WTC11 (cell line): Measurements from ENCODE around the gene SLC16A10. TPM values are rescaled to one million over a fixed set of nuclear protein-coding genes. Genes with fewer than 3 reads are reported as not detected.

Source experiments
- ATAC-seq: fragments of 200-7000 bp; cut with Tn5 transposase; 2 replicates; pipeline ENCODE4 v1.10.0; 2021; ENCODE audit warnings: mild to moderate bottlenecking, moderate library complexity
- CTCF ChIA-PET: fragments of 300-600 bp; sonication (Branson Sonifier 250); formaldehyde crosslinking; loops from one replicate; lab custom pipeline; 2021; ENCODE audit warnings: antibody characterized with exemption; lab: Charles Lee
- POLR2A ChIA-PET: fragments of 350-600 bp; sonication (Branson Sonifier 250); formaldehyde crosslinking; loops from one replicate; lab custom pipeline; 2021; ENCODE audit warnings: antibody characterized with exemption; lab: Charles Lee
- DNase-seq: peaks from one replicate; pipeline ENCODE4 v3.0.0; 2021; ENCODE audit warnings: low spot score
- H3K27ac Mint-ChIP-seq: 2 replicates; pipeline ENCODE4 v1.8.0; 2021; ENCODE audit warnings: mixed read lengths
- H3K27me3 Mint-ChIP-seq: 2 replicates; pipeline ENCODE4 v1.8.0; 2021; ENCODE audit warnings: low read depth, mild to moderate bottlenecking, moderate library complexity, mixed read lengths
- H3K36me3 Mint-ChIP-seq: 2 replicates; pipeline ENCODE4 v1.8.0; 2021; ENCODE audit warnings: mixed read lengths
- H3K4me1 Mint-ChIP-seq: 2 replicates; pipeline ENCODE4 v1.8.0; 2022; ENCODE audit warnings: mixed read lengths
- H3K4me3 Mint-ChIP-seq: 2 replicates; pipeline ENCODE4 v1.8.0; 2021; ENCODE audit warnings: mild to moderate bottlenecking, moderate library complexity, mixed read lengths
- H3K9me3 Mint-ChIP-seq: 2 replicates; pipeline ENCODE4 v1.8.0; 2021; ENCODE audit warnings: mixed read lengths
- ATF2 ChIP-seq: sonication (generic); formaldehyde crosslinking; IDR thresholded peaks from 2 replicates; pipeline ENCODE4 v1.8.1; 2022; ENCODE audit warnings: low read depth, missing genetic modification reagents, borderline replicate concordance
- CREM ChIP-seq: sonication (generic); formaldehyde crosslinking; IDR thresholded peaks from 2 replicates; pipeline ENCODE4 v1.8.1; 2022; ENCODE audit warnings: mild to moderate bottlenecking, missing genetic modification reagents, moderate library complexity
- FOXP1 ChIP-seq: sonication (generic); formaldehyde crosslinking; IDR thresholded peaks from 2 replicates; pipeline ENCODE4 v1.8.0; 2022; ENCODE audit warnings: missing genetic modification reagents, mild to moderate bottlenecking, moderate library complexity, borderline replicate concordance
- FOXP4 ChIP-seq: sonication (generic); formaldehyde crosslinking; IDR thresholded peaks from 2 replicates; pipeline ENCODE4 v1.8.0; 2022; ENCODE audit warnings: mild to moderate bottlenecking, missing genetic modification reagents
- MYBL2 ChIP-seq: sonication (generic); formaldehyde crosslinking; IDR thresholded peaks from 2 replicates; pipeline ENCODE4 v1.8.1; 2023; ENCODE audit warnings: mild to moderate bottlenecking, moderate library complexity, missing genetic modification reagents
- NFYB ChIP-seq: sonication (generic); formaldehyde crosslinking; conservative IDR thresholded peaks from 2 replicates; pipeline ENCODE4 v1.8.0; 2022; ENCODE audit warnings: low read depth, missing genetic modification reagents
- RELA ChIP-seq: sonication (generic); formaldehyde crosslinking; IDR thresholded peaks from 2 replicates; pipeline ENCODE4 v1.8.1; 2022; ENCODE audit warnings: missing genetic modification reagents, mild to moderate bottlenecking, borderline replicate concordance
- RORB ChIP-seq: fragments of 250-450 bp; sonication (Bioruptor Pico); IDR thresholded peaks from 2 replicates; pipeline ENCODE4 v1.9.0; 2021; ENCODE audit warnings: mild to moderate bottlenecking
- SMAD3 ChIP-seq: sonication (generic); formaldehyde crosslinking; IDR thresholded peaks from 2 replicates; pipeline ENCODE4 v1.8.0; 2022; ENCODE audit warnings: missing genetic modification reagents, mild to moderate bottlenecking, borderline replicate concordance
- TEAD1 ChIP-seq: sonication (generic); formaldehyde crosslinking; IDR thresholded peaks from 2 replicates; pipeline ENCODE4 v1.8.0; 2022; ENCODE audit warnings: mild to moderate bottlenecking, missing genetic modification reagents
- ZBTB21 ChIP-seq: sonication (generic); formaldehyde crosslinking; IDR thresholded peaks from 2 replicates; pipeline ENCODE4 v1.8.1; 2023; ENCODE audit warnings: mild to moderate bottlenecking, missing genetic modification reagents, borderline replicate concordance
- ZNF219 ChIP-seq: sonication (generic); formaldehyde crosslinking; IDR thresholded peaks from 2 replicates; pipeline ENCODE4 v1.8.0; 2023; ENCODE audit warnings: missing genetic modification reagents, mild to moderate bottlenecking, borderline replicate concordance
- ZNF317 ChIP-seq: sonication (generic); formaldehyde crosslinking; IDR thresholded peaks from 2 replicates; pipeline ENCODE4 v1.8.1; 2023; ENCODE audit warnings: low read depth, mild to moderate bottlenecking, moderate library complexity, missing genetic modification reagents, borderline replicate concordance
- ZNF425 ChIP-seq: fragments of 250-450 bp; sonication (Bioruptor Pico); conservative IDR thresholded peaks from 2 replicates; pipeline ENCODE4 v1.9.0; 2021; ENCODE audit warnings: mild to moderate bottlenecking
- total RNA-seq: library from RNA; stranded (reverse); gene quantifications from 3 replicates; pipeline ENCODE4 v1.2.3, GENCODE V29; 2021
- TF ChIP-seq, protein P1 (sequence below): sonication (generic); formaldehyde crosslinking; IDR thresholded peaks from 2 replicates; pipeline ENCODE4 v1.8.1; 2023; ENCODE audit warnings: mild to moderate bottlenecking, missing genetic modification reagents, borderline replicate concordance
- TF ChIP-seq, protein P2 (sequence below): sonication (generic); formaldehyde crosslinking; IDR thresholded peaks from 2 replicates; pipeline ENCODE4 v1.8.0; 2023; ENCODE audit warnings: mild to moderate bottlenecking, missing genetic modification reagents
- TF ChIP-seq, protein P3 (sequence below): sonication (generic); formaldehyde crosslinking; IDR thresholded peaks from 2 replicates; pipeline ENCODE4 v1.8.1; 2022; ENCODE audit warnings: missing genetic modification reagents, borderline replicate concordance
- TF ChIP-seq, protein P4 (sequence below): sonication (generic); formaldehyde crosslinking; IDR thresholded peaks from 2 replicates; pipeline ENCODE4 v1.8.1; 2023; ENCODE audit warnings: mild to moderate bottlenecking, missing genetic modification reagents, moderate library complexity

SLC16A10 gene
- total RNA-seq, 1 experiment from 2014 or later, result 18.4 TPM

DNA sequence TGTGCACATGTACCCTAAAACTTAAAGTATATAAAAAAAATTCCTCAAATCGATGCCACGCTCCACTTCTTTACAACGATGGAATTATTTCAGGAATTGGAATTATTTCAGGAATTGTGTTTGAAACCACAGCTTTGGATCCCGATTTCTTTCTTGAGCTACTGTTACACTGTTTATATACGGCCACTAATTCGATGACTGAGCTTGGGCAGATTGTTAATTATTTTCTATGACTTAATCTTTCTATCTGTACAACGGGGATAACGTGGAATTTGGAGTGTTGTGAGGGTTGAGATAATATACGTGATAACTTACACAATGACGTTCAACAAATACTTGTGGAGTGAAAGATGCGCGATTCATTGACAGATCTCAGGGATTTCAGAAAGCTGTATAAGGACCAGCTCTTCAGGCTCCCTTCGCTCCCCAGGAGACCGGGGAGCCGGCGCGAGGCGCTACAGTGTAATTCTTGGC, 171.3 kb downstream of the SLC16A10 start (continued):
- TF ChIP-seq FOXP4 (CRISPR knock-in tag), result no peak

DNA sequence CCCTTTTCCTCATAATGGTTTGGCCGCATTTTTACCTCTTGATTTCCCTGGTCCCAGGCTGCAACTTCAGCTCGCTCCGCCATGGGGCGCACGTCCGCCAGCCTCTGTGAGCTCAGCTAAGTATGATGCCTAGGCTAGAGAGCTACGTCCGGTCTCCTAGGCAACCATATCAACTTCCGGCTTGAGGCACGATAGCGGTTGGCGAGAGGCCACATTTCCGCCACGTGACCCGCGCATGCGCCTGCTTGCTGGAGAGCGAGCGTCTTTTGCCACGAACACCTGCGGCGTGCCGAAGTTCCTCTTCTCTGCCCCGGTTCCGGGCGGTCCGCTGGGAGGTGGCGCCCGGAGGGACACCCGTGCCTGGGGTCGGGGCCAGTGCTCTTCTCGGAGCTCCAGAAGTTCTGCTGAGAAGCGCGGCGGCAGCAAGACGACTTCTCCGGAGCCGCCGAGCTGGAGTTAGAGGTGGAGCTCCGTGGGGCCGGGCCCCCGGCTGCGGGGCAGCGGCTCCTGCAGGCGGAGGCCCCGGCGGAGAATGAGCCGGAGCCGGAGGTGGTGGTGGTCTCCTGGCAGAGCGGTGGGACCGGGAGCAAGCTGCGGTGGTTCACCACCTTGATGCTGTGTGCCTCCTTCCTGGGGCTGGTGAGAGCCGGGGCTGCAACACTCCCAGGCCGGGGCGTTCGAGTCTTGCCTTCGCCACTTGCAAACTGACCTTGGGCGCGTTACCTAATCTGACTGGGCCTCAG, 172.0 kb downstream of the SLC16A10 start:
- H3K27ac Mint-ChIP-seq, result peak overlapping the region; percentile 33
- POLR2A ChIA-PET, result interaction anchor here (0.7 to 1.3 kb wide), 4 partner anchors 152 to 403 kb away, joined by 3 to 4 read pairs (median 3); partner anchors contain the start of gene AMD1
- CTCF ChIA-PET, result interaction anchor here (0.7 to 2.0 kb wide), 69 partner anchors 9 to 828 kb away, joined by 3 to 39 read pairs (median 4); partner anchors contain the start of genes CDK19, FAM229B, REV3L and TRAF3IP2
- H3K27me3 Mint-ChIP-seq, result peaks cover 12% of the 10 kb centered on the region
- H3K9me3 Mint-ChIP-seq, result no peaks in the 10 kb centered on the region
- peak; percentile 96 for ATAC-seq
- H3K36me3 Mint-ChIP-seq, result peaks cover 10% of the 10 kb centered on the region
- peaks cover 41% of the 10 kb centered on the region for H3K4me1 Mint-ChIP-seq
- peak; percentile 97 for DNase-seq
- H3K4me3 Mint-ChIP-seq, result peak overlapping the region; percentile 74
- TF ChIP-seq ZNF219 (CRISPR knock-in tag), result no peak
- TF ChIP-seq ZNF317 (CRISPR knock-in tag), result peak; percentile 47; the same call in 1 of the 2 replicates
- no peak for TF ChIP-seq RELA
- TF ChIP-seq CREM, result peak; percentile 76
- TF ChIP-seq RORB (CRISPR knock-in tag), result no peak
- TF ChIP-seq, protein P1, sequence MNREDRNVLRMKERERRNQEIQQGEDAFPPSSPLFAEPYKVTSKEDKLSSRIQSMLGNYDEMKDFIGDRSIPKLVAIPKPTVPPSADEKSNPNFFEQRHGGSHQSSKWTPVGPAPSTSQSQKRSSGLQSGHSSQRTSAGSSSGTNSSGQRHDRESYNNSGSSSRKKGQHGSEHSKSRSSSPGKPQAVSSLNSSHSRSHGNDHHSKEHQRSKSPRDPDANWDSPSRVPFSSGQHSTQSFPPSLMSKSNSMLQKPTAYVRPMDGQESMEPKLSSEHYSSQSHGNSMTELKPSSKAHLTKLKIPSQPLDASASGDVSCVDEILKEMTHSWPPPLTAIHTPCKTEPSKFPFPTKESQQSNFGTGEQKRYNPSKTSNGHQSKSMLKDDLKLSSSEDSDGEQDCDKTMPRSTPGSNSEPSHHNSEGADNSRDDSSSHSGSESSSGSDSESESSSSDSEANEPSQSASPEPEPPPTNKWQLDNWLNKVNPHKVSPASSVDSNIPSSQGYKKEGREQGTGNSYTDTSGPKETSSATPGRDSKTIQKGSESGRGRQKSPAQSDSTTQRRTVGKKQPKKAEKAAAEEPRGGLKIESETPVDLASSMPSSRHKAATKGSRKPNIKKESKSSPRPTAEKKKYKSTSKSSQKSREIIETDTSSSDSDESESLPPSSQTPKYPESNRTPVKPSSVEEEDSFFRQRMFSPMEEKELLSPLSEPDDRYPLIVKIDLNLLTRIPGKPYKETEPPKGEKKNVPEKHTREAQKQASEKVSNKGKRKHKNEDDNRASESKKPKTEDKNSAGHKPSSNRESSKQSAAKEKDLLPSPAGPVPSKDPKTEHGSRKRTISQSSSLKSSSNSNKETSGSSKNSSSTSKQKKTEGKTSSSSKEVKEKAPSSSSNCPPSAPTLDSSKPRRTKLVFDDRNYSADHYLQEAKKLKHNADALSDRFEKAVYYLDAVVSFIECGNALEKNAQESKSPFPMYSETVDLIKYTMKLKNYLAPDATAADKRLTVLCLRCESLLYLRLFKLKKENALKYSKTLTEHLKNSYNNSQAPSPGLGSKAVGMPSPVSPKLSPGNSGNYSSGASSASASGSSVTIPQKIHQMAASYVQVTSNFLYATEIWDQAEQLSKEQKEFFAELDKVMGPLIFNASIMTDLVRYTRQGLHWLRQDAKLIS (CRISPR knock-in tag), result peak; percentile 85; the same call in 1 of the 2 replicates
- TF ChIP-seq, protein P2, sequence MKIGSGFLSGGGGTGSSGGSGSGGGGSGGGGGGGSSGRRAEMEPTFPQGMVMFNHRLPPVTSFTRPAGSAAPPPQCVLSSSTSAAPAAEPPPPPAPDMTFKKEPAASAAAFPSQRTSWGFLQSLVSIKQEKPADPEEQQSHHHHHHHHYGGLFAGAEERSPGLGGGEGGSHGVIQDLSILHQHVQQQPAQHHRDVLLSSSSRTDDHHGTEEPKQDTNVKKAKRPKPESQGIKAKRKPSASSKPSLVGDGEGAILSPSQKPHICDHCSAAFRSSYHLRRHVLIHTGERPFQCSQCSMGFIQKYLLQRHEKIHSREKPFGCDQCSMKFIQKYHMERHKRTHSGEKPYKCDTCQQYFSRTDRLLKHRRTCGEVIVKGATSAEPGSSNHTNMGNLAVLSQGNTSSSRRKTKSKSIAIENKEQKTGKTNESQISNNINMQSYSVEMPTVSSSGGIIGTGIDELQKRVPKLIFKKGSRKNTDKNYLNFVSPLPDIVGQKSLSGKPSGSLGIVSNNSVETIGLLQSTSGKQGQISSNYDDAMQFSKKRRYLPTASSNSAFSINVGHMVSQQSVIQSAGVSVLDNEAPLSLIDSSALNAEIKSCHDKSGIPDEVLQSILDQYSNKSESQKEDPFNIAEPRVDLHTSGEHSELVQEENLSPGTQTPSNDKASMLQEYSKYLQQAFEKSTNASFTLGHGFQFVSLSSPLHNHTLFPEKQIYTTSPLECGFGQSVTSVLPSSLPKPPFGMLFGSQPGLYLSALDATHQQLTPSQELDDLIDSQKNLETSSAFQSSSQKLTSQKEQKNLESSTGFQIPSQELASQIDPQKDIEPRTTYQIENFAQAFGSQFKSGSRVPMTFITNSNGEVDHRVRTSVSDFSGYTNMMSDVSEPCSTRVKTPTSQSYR (CRISPR knock-in tag), result no peak
- TF ChIP-seq ATF2 (CRISPR knock-in tag), result no peak
- no peak for TF ChIP-seq ZNF425 (CRISPR knock-in tag)
- peak; percentile 79 for TF ChIP-seq FOXP1 (CRISPR knock-in tag)
- peak; percentile 70; the same call in 1 of the 2 replicates for TF ChIP-seq TEAD1 (CRISPR knock-in tag)
- peak; percentile 72; the same call in 1 of the 2 replicates for TF ChIP-seq SMAD3
- TF ChIP-seq ZBTB21 (CRISPR knock-in tag), result no peak
- TF ChIP-seq MYBL2, result peak; percentile 94
- TF ChIP-seq, protein P3, sequence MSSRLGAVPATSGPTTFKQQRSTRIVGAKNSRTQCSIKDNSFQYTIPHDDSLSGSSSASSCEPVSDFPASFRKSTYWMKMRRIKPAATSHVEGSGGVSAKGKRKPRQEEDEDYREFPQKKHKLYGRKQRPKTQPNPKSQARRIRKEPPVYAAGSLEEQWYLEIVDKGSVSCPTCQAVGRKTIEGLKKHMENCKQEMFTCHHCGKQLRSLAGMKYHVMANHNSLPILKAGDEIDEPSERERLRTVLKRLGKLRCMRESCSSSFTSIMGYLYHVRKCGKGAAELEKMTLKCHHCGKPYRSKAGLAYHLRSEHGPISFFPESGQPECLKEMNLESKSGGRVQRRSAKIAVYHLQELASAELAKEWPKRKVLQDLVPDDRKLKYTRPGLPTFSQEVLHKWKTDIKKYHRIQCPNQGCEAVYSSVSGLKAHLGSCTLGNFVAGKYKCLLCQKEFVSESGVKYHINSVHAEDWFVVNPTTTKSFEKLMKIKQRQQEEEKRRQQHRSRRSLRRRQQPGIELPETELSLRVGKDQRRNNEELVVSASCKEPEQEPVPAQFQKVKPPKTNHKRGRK (CRISPR knock-in tag), result no peak
- 0 out of 2 replicates have a peak, but pooled peaks have one; percentile 20 for TF ChIP-seq NFYB (CRISPR knock-in tag)
- TF ChIP-seq, protein P4, sequence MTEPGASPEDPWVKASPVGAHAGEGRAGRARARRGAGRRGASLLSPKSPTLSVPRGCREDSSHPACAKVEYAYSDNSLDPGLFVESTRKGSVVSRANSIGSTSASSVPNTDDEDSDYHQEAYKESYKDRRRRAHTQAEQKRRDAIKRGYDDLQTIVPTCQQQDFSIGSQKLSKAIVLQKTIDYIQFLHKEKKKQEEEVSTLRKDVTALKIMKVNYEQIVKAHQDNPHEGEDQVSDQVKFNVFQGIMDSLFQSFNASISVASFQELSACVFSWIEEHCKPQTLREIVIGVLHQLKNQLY (CRISPR knock-in tag), result 0 out of 2 replicates have a peak, but pooled peaks have one; percentile 76
